Measurements from ENCODE around the gene PTPRG.

DNA sequence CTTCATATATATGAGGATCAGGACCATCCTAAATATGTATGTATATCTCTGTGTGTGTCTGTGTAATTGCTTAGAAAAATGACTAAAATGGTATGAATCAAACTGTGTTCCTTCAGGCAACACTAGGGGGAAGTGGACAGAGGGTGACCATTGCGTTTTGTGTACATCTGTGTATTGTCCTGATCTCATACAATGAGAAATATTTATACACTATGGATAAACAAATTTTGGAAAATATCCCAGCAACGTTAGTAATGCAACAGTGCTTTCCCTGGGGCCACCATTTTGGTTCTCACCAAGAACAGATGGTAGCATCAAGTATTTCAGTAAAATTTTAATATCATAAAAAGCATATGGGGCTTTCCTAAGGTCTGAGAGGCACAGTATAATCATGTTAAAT, 130.1 kb downstream of the PTPRG start:
- TF ChIP-seq, protein P1, sequence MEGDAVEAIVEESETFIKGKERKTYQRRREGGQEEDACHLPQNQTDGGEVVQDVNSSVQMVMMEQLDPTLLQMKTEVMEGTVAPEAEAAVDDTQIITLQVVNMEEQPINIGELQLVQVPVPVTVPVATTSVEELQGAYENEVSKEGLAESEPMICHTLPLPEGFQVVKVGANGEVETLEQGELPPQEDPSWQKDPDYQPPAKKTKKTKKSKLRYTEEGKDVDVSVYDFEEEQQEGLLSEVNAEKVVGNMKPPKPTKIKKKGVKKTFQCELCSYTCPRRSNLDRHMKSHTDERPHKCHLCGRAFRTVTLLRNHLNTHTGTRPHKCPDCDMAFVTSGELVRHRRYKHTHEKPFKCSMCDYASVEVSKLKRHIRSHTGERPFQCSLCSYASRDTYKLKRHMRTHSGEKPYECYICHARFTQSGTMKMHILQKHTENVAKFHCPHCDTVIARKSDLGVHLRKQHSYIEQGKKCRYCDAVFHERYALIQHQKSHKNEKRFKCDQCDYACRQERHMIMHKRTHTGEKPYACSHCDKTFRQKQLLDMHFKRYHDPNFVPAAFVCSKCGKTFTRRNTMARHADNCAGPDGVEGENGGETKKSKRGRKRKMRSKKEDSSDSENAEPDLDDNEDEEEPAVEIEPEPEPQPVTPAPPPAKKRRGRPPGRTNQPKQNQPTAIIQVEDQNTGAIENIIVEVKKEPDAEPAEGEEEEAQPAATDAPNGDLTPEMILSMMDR (conservative IDR thresholded peaks at IDR 0.05; ENCODE audit: low read length) = no peak
- TF ChIP-seq EZH2phosphoT487 (IDR thresholded peaks at IDR 0.05; ENCODE audit: borderline replicate concordance, low read depth, low read length) = no peak
